Activated T-helper 2 cell treated with anti-CD3 and anti-CD28 coated beads, Interferon-gamma antibody, Interleukin-2, Interleukin-4, amounts not matched to agents 10 μg/mL and 5 μg/mL and 100 μg/mL, durations not matched to agents 14 hours and 24 hours and 36 hours (primary cell): ENCODE results near the gene ZNF541. TPM values are rescaled to one million over a fixed set of nuclear protein-coding genes. Genes with fewer than 3 reads are reported as not detected.
"Not testable (repeated sequence)": the region's sequence is repeated elsewhere in the genome, so short reads cannot be mapped to it uniquely, and the experiment has no call there.

Experiments
- DNase-seq: peaks from one replicate; pipeline ENCODE4 v3.0.0; 2021; ENCODE audit warnings: low spot score
- H3K27ac Mint-ChIP-seq: one replicate; pipeline ENCODE4 v1.8.0; 2021; ENCODE audit warnings: mixed read lengths
- H3K27me3 Mint-ChIP-seq: one replicate; pipeline ENCODE4 v1.8.0; 2021; ENCODE audit warnings: low read depth, mixed read lengths
- H3K36me3 Mint-ChIP-seq: one replicate; pipeline ENCODE4 v1.8.0; 2021; ENCODE audit warnings: low read depth, mixed read lengths
- H3K4me1 Mint-ChIP-seq: one replicate; pipeline ENCODE4 v1.8.0; 2021; ENCODE audit warnings: low read depth, mixed read lengths
- H3K4me3 Mint-ChIP-seq: one replicate; pipeline ENCODE4 v1.8.0; 2021; ENCODE audit warnings: low read depth, mild to moderate bottlenecking, moderate library complexity, mixed read lengths
- H3K9me3 Mint-ChIP-seq: one replicate; pipeline ENCODE4 v1.8.0; 2021; ENCODE audit warnings: mixed read lengths
- intact Hi-C: fragments of 100-400 bp; cut with micrococcal nuclease; formaldehyde crosslinking; loops from one replicate; pipeline ENCODE4 v1.15.1; 2023
- total RNA-seq: library from RNA; stranded (reverse); gene quantifications from 2 replicates; pipeline ENCODE4 v1.2.3, GENCODE V29; 2022

The ZNF541 gene
- total RNA-seq, 1 donor from 2014 or later: 0.09 TPM

DNA sequence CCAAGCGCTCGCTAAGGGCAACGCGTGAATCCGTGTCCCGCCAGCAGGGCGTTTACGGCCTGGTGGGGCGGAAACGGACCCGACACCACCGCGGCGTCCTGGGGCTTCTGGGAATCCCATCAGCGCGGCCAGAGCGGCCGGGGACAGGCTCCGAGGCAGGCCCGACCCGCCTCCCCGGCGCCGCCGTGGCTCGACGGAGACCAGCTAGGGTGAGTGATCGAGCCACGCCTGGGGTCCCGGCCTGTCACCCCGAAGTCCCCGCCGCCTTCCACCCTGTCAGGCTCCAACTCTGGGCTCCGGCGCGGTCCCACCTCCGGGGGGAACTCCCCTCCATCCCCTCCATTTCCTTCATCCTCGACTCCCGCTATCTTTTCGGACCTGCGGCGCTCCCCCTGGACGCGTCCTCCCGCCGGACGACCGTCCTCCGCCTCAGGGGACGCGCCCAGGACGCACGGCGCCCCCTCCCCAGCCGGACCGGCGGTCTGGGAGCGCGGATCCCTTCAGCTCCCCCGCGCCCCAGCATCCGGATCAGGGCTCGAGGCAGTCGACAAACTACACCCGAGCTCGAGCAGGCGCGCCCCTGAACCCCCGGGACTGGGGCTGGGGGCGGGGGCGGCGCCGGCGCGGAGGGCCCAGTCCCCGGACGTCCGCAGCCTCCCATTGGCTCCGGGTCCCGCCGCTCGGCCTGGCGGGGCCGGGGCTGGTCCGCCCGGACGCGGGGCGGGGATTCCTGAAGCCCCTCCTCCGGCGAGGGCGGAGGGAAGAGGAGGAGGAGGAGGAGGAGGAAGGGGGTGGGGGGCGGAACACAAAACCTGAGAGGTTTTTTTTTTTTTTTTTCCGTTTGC, 35.3 kb upstream of the ZNF541 start:
- intact Hi-C loops: loop anchor here (1.0 to 10.0 kb wide), 4 partner anchors 8 to 333 kb away; partner anchors contain the start of genes INAFM1 and NOP53
- Mint-ChIP-seq H3K4me3 (peak overlapping the region; percentile 78), H3K9me3 (no peaks in the 10 kb centered on the region), H3K27me3 (no peaks in the 10 kb centered on the region), H3K4me1 (peaks cover 24% of the 10 kb centered on the region), H3K27ac (peak overlapping the region; percentile 50), H3K36me3 (peaks cover 10% of the 10 kb centered on the region)
- peak; percentile 94 for DNase-seq

DNA sequence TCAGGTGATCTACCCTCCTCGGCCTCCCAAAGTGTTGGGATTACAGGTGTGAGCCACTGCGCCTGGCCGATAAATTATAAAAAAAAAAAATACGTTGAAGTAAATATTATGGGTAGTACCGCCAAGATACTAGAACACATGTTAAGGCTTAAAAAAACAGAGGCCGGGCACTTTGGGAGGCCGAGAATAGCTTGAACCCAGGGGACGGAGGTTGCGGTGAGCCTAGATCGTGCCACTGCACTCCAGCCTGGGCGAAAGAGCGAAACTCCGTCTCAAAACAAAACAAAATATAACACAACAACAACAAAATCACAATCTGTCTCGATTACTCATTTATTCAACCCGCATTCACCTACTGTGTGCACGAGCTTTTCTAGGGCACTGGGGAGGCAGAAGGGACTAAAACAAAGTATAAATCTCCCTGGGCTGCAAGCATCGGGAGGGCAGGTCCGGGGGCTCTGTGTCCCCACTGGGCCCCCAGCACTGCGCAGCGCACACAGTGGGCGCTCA, 34.7 kb upstream of the ZNF541 start:
- Mint-ChIP-seq H3K36me3 (peaks cover 10% of the 10 kb centered on the region), H3K27ac (peak overlapping the region; percentile 50), H3K4me3 (peak overlapping the region; percentile 78), H3K9me3 (no peaks in the 10 kb centered on the region), H3K27me3 (peaks cover 2% of the 10 kb centered on the region), H3K4me1 (peaks cover 24% of the 10 kb centered on the region)
- DNase-seq: no peak
- intact Hi-C loops: loop anchor here (1.0 to 10.0 kb wide), 4 partner anchors 7 to 333 kb away; partner anchors contain the start of genes INAFM1 and NOP53

DNA sequence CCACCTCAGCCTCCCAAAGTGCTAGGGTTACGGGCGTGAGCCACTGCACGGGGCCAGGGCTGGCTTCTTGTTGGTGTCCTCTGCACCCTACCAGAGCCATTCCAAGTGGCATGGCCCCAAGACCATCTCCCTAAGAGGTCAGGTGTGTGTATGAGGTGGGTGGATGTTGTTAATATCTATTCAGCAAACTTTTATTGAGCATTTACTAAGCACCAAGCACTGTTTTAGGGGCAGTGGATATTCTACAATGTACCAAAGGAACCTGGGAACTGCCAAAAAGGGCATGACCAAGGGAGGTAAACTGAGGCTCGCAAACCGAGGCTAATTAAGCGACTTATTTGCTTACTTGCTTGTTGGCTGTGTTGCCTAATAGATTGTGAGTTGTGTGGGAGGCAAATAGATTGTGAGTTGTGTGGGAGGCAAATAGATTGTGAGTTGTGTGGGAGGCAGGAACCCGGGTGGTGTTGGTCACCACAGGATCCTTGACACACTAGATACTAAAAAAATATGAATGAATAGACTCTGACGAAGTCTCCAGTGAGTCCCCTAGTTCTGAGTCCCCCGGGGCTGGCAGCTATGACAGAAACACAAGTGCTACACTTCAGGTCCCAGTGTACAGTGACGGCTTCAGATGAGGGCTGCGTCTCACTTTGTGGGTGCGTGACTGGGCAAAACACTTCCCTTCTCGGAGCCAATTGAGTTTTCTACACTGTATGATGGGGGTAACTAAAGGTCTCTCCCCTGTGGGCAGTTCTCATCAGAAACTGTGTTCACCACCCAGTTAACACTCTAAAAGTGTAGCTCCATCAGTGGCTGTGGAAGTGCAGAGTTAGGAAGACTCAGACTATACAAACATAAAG, 31.0 kb upstream of the ZNF541 start:
- no peak for DNase-seq
- intact Hi-C loops: loop anchor here (10.0 kb wide), 2 partner anchors 141 to 329 kb away; partner anchors contain the start of genes INAFM1 and NOP53
- Mint-ChIP-seq H3K9me3 (no peaks in the 10 kb centered on the region), H3K27me3 (peaks cover 2% of the 10 kb centered on the region), H3K36me3 (peaks cover 8% of the 10 kb centered on the region), H3K4me1 (peaks cover 23% of the 10 kb centered on the region), H3K4me3 (no peak overlapping the region), H3K27ac (no peak overlapping the region)

DNA sequence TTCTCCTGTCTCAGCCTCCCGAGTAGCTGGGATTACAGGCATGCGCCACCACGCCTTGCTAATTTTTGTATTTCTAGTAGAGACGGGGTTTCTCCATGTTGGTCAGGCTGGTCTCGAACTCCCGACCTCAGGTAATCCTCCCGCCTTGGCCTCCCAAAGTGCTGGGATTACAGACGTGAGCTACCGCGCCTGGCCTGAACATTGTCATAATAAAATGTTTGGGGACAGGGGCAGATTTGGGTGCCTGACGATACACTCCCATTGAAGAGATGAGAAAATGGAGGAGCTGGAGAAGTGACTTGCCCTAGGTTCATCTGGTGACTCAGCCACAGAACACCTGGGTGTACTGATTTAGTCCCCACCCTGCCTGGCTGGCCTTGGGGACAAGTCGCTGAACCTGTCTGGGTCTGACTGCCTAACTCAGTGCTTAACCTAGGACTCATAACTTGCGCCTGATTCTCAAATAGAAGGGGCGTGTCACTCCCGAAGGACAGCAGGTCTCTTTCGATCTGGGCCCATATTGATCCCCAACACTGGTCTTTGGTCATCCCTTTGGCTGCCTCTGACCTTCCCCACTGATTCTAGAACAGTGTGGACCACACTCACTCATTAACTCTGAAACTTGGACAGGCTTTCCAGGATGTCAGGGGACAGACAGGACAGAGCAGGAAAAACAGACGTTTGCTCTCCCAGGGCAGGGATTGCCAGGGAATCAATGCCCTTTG, 28.4 kb upstream of the ZNF541 start:
- no peaks in the 10 kb centered on the region for H3K9me3 Mint-ChIP-seq
- H3K27me3 Mint-ChIP-seq: peaks cover 2% of the 10 kb centered on the region
- peak overlapping the region; percentile 94 for H3K4me3 Mint-ChIP-seq
- intact Hi-C loops: loop anchor here (2.0 to 10.0 kb wide), 3 partner anchors 87 to 327 kb away; partner anchors contain the start of genes INAFM1, NAPA and NOP53
- peak overlapping the region; percentile 77 for H3K27ac Mint-ChIP-seq
- peaks cover 20% of the 10 kb centered on the region for H3K4me1 Mint-ChIP-seq
- no peaks in the 10 kb centered on the region for H3K36me3 Mint-ChIP-seq
- DNase-seq: no peak

DNA sequence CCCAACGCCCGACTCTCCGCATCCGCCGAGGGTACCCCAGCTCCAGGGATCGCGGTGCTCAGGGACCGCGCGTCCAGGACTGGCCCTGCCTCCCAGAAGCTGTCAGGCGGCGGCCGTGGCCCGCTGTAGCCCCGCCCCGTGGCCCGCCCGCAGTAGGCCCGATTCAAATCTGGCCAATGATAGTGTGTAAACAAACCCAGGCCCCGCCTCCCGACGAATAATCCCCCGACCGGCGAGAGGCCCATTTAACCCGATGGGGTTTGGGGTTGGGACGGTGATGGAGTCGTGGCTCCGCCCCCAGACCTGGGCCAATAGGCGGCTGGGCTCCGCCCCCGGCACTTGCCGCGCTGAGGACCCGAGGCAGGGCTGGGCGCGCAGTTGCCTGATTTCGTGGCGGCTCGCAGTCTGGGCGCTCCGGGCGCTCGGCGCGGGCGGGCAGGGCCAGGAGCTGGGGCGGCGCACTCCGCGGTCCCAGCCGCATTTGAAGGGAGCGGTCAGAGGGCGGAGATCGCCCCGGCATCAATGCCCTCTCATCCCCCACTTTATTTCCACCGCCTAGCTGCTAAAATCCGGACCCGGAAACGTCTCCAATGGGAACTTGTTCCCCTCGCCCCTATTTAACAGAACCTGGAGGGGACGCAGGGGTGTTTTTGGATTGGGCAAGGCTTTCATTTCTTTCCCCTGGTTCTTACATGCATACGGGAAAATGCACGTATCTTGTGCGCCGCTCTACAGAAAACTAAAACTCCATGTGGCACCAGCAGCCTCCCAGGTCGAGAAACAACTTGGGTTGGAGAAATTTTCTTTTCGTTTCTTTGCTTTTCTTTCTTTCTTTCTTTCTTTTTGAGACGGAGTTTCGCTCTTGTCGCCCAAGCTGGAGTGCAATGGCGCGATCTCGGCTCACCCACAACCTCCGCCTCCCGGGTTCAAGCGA, 27.6 kb upstream of the ZNF541 start:
- Mint-ChIP-seq H3K9me3 (no peaks in the 10 kb centered on the region), H3K27me3 (peaks cover 2% of the 10 kb centered on the region), H3K4me3 (peak overlapping the region; percentile 94), H3K4me1 (peaks cover 24% of the 10 kb centered on the region), H3K36me3 (no peaks in the 10 kb centered on the region), H3K27ac (peak overlapping the region; percentile 77)
- peak; percentile 98 for DNase-seq
- intact Hi-C loops: loop anchor here (1.0 to 10.0 kb wide), 4 partner anchors 8 to 326 kb away; partner anchors contain the start of genes INAFM1, NAPA and NOP53

DNA sequence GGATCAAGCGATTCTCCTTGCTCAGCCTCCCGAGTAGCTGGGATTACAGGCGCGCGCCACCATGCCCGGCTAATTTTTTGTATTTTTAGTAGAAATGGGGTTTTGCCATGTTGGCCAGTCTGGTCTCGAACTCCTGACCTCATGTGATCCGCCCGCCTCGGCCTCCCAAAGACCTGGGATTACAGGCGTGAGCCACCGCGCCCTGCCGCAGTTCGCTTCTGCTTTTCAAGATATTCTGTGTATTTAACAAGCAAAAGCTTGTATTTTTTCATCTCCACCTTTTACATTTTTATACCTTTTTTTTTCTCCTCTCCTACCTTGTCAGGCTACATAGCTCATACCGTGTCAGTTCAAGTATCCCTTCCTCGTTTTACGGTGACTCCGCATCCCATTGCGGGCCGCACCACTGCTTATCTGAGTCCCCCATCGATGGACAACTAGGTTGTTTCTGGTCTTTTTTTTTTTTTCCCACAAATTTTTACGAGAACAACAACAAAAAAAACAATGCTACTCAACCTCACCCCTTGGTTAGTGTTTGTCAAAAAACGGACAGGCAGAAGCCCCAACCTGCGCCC, 26.8 kb upstream of the ZNF541 start:
- H3K9me3 Mint-ChIP-seq, H3K27me3 Mint-ChIP-seq, DNase-seq, H3K36me3 Mint-ChIP-seq: not testable (repeated sequence)
- H3K4me1 Mint-ChIP-seq: peaks cover 24% of the 10 kb centered on the region
- peak overlapping the region; percentile 77 for H3K27ac Mint-ChIP-seq
- intact Hi-C loops: loop anchor here (1.0 to 10.0 kb wide), 4 partner anchors 9 to 325 kb away; partner anchors contain the start of genes INAFM1, NAPA and NOP53
- peak overlapping the region; percentile 94 for H3K4me3 Mint-ChIP-seq

DNA sequence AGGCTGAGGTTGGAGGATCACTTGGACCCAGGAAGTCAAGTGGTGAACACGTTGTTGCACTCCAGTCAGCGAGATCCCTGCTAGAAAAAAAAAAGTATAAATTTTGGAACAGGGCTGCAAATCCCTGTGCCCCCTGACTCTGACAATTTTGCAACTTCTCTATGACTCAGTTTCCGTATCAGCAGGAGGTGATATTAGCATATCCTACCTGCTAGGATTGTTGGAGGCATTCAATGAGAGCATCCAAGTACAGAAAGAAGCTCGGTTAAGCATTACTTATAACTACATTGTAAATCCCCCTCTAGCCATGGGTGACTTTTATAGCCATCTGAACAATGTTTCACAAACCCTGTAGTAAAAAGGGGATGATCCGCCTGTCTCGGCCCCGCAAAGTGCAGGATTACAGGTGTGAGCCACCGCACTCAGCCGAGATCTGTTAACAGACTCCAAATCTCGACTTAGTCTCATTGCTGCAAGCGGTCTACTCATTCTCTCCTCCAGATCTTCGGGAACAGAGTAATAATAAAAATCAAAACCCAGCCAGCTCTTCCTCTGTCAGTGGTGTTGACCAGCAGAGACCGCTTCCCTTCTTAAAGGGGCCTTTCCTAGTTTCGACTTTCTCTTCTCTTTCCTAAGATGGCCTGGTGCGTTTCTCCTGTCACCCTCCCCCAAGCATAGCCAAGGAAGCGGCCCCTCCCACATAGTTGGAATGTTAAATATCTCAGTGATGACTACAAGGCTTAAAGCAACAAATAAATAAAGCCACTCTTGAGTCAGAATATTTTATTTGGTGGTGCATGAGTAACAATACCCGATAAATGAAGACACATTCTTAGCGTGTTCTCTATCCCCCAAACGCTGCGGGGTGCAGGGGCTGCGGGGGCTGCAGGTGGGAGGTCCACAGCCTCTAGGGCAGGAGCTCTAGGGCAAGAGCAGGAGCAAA, 25.7 kb upstream of the ZNF541 start:
- no peak overlapping the region for H3K27ac Mint-ChIP-seq
- no peak for DNase-seq
- peaks cover 2% of the 10 kb centered on the region for H3K27me3 Mint-ChIP-seq
- H3K9me3 Mint-ChIP-seq: no peaks in the 10 kb centered on the region
- no peaks in the 10 kb centered on the region for H3K36me3 Mint-ChIP-seq
- H3K4me1 Mint-ChIP-seq: peaks cover 18% of the 10 kb centered on the region
- intact Hi-C loops: no loop called here
- H3K4me3 Mint-ChIP-seq: peak overlapping the region; percentile 94

DNA sequence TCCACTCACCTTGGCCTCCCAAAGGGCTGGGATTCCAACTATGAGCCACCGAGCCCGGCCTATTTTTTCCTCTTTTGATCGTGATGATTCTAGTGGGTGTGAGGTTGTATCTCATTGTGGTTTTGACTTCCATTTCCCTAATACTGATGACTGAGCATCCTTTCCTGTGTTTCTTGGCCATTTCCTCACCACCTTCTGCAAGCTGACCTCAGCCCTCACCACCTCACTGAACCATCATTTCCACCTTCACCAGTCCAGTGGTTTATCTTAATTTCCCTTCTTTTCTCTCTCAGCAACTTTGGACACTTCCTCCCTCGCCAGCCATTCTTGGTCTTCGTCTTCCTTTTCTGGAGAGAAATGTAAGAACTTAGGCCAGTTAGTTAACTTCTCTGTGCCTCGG, 23.0 kb upstream of the ZNF541 start:
- Mint-ChIP-seq H3K27me3 (peaks cover 2% of the 10 kb centered on the region), H3K27ac (no peak overlapping the region), H3K4me3 (no peak overlapping the region), H3K4me1 (peaks cover 14% of the 10 kb centered on the region), H3K36me3 (no peaks in the 10 kb centered on the region), H3K9me3 (no peaks in the 10 kb centered on the region)
- no peak for DNase-seq
- intact Hi-C loops: no loop called here

DNA sequence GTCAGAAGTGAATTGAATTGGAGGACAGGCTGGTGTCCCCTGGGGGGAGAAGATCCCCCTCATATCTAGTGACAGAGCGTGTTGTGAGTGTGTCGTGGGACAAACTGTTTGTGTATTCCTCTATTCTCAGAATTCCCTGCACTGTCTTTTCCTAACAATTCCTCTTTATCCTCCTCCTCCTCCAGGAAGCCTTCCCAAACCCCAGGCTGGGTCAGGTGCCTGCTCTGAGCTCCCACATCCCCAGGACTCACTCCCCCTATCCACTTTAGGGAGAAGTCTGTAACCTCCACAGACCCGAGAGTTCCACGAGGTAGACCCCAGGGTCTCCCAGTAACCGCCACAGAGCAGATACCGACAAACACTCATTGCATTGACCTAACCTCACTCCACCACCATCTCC, 20.9 kb upstream of the ZNF541 start:
- intact Hi-C loops: no loop called here
- no peak for DNase-seq
- H3K27me3 Mint-ChIP-seq: peaks cover 5% of the 10 kb centered on the region
- peaks cover 7% of the 10 kb centered on the region for H3K4me1 Mint-ChIP-seq
- no peaks in the 10 kb centered on the region for H3K36me3 Mint-ChIP-seq
- H3K27ac Mint-ChIP-seq: no peak overlapping the region
- no peaks in the 10 kb centered on the region for H3K9me3 Mint-ChIP-seq
- H3K4me3 Mint-ChIP-seq: no peak overlapping the region

DNA sequence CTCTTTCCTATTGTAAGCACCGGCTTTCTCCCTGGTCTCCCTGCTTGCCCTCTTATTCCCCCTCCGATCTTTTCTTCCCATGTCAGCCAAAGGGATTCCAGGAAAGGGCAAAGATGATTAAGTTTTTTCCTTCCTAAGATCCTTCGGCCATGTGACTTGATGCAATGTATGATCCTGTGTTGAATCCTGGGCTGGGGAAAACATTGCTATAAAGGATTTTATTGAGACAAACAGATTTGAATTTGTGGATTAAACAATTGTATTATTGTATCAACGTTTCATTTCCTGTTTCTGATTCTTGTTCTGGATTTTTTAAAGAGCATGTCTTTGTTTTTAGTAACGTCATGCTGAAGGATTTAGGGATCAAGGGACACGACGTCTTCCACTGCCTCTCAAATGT, 16.9 kb upstream of the ZNF541 start:
- intact Hi-C loops: no loop called here
- Mint-ChIP-seq H3K4me1 (no peaks in the 10 kb centered on the region), H3K27ac (no peak overlapping the region), H3K9me3 (peaks cover 8% of the 10 kb centered on the region), H3K36me3 (no peaks in the 10 kb centered on the region), H3K27me3 (peaks cover 5% of the 10 kb centered on the region), H3K4me3 (no peak overlapping the region)
- DNase-seq: no peak
